SK-N-MC (cell line): ENCODE measurements around the gene UBE4A.

Source experiments
- EZH2 ChIP-seq: fragments of 200-600 bp; sonication (generic); IDR thresholded peaks from one replicate; pipeline ENCODE4 v1.6.1; 2017; ENCODE audit warnings: antibody characterized with exemption
- POLR2AphosphoS5 ChIP-seq: IDR thresholded peaks from 2 replicates; pipeline ENCODE4 v1.6.1; 2012; ENCODE audit warnings: mild to moderate bottlenecking, low read depth, low read length, borderline replicate concordance

GRCh38 chr11:118434553-118435289 lies 75.3 kb downstream of the UBE4A start:
- TF ChIP-seq POLR2AphosphoS5 (no peak; the same call in 1 of the 2 replicates), EZH2 (no peak)
